NCI-H460 (cell line): ENCODE measurements around the gene BTBD7. TPM values are rescaled to one million over a fixed set of nuclear protein-coding genes. Genes with fewer than 3 reads are reported as not detected.
A peak's percentile ranks its signal among the peaks of the same experiment; 100 is the strongest.

Source experiments
- DNase-seq: peaks from one replicate; pipeline ENCODE4 v3.0.0-alpha.2; 2016; ENCODE audit warnings: low read depth; ENCODE audit errors: extremely low read depth
- total RNA-seq: library from RNA; depleted of rRNA; stranded (reverse); fragments of >200 nt; shearing (Covaris generic); gene quantifications from 2 replicates; pipeline ENCODE4 v1.2.3, GENCODE V29; 2014

The BTBD7 gene
- total RNA-seq, 1 experiment from 2014 or later: 21.5 TPM

DNA sequence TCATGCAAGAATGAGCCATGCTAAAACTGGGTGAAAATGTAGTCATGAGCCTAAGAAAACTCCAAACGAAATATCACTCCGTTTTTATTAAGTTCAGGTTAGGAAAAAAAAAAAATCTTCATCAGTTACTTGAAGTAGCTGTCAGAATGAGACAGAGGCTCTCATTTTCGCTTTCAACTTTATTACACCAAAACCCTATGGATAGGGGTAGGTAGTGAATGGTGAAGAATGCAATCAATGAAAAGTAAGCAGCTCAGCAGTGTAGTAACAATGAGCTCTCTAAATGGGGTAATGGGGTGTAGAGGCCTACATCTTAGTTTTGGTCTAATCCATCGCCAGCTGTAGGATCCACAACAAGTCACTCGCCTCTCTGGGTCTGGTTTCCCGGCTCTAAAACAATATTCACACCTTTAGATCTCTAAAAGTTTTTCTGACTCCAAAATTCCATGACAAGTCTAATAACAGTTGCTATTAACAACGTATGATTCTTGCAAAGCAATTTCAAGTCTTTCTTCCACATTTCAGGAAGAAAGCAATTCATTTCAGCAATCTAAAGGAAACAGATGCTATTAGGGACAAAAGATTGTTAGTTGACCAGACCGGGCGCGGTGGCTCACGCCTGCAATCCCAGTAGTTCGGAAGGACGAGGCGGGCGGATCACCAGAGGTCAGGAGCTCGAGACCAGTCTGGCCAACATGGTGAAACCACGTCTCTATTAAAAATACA is 1.7 kb downstream of the BTBD7 start:
- no peak for DNase-seq

- no peak for DNase-seq
Observed at GRCh38 chr14:93330609-93331000, 2.2 kb downstream of the BTBD7 start.

DNA sequence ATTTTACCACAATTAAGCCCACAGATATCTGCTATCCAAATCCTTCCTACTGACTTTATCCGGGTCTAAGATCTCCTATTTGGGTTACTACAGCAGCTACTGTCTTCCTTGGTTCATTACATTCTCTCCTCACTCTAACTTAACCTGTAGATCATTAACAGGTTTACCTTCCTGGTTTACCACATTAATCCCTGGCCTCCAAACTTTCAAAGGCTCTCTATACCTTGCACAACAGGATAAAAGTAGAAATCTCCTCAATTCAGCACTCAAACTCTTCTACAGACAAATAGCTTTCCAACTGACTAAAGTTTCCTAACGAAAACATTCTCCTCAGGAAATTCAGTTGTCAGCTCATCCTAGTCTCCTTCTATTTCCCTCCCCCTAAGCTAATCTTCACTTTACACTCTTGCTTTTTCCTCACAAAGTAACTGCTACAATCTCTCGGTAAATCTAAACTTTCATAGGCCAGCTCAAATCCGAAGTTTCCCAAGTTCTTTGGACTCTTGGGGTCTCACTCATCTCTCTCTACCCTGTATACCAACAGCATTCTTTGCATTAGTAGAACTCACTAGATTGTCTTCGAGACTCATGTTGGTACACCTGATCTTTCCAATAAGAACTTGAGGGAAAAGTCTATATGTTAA is 2.7 kb downstream of the BTBD7 start:
- DNase-seq: no peak

GRCh38 chr14:93328546-93328945 is 4.3 kb downstream of the BTBD7 start:
- no peak for DNase-seq

GRCh38 chr14:93326196-93326595 is 6.6 kb downstream of the BTBD7 start:
- DNase-seq: no peak

DNA sequence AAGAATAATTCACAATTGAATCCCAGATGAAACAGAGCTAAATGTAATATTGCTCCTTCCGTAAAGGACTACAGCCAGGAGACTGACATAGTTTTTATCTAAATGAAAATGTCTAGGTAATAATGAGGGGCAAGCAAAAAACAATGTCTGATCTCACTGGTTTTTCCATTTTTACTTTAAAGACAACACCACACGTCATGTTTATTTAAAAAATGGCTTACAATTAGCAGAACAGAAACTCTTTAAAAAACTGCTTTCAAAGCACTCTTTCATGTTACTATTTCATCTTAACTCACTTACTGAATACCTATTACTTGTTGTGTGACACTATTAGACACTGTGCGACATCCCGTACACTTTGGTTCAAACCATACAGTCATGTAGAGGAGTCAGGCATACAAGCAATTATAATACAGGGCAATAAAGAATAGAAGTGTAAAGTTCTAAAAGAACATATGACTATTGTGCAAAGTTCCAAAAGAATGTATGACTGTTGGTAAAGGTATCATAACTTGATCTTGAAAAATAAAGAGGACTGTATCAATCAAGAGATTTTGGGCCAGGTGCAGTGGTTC is 9.1 kb downstream of the BTBD7 start:
- DNase-seq: no peak

DNA sequence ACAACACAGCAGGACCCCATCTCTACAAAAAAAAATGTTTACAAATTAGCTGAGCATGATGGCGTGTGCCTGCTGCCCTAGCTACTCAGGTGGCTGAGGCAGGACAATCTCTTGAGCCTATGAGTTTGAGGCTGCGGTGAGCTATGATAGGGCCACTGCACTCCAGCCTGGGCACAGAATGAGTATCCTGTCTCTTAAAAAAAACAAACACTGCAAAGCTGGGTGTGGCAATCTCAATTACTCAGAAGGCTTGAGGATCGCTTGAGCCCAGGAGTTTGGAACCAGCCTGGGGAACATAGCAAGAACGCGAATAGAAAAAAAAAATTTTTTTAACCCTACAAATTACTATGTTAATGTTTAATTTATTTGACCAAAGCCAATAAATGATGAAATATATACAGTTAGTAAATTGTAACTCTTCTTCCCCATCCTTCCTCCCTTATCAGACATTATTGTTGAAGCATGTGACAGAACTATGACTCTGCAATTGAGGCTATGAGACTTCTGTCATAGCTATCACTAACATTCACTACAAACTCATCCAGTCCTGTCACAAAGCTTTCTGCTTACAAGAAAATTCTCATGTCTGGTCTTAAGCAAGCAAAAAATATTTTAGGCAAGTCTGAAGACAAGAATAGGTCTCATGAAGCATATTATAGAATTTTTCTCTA is 9.8 kb downstream of the BTBD7 start:
- no peak for DNase-seq

- no peak for DNase-seq
Observed at GRCh38 chr14:93320489-93320888, 12.3 kb downstream of the BTBD7 start.

GRCh38 chr14:93319958-93320357 is 12.9 kb downstream of the BTBD7 start:
- no peak for DNase-seq

GRCh38 chr14:93319494-93319893 is 13.3 kb downstream of the BTBD7 start:
- DNase-seq: no peak

- no peak for DNase-seq
Observed at GRCh38 chr14:93318927-93319326, 13.9 kb downstream of the BTBD7 start.

- DNase-seq: peak; percentile 55
Observed at GRCh38 chr14:93317875-93318807, 14.7 kb downstream of the BTBD7 start.

DNA sequence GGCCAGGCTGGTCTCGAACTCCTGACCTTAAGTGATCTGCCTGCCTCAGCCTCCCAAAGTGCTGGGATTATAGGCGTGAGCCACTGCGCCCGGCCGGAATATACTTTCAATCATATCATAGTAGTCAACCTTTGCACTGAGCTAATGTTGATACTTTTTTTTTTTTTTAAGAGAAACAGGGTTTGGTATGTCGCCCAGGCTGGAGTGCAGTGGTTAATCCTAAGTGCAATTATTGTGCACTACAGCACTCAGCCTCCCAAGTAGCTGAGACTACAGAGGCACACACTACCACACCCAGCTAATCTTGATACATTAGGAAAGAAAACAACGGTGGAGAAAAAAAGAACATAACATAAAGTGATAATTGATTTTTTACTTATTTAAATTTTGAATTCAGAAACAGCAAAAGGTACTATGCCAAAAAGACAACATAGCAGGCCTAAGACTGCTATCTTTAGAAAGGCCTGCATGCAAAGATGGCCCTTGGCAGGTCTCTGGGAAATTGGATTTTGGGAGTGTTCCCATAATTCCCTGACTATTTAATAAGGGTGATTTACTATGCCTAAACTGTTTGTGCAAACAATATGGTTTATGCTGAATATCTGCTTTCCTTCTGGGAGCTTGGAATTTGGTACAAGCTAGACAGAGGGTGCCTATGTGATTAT is 15.5 kb downstream of the BTBD7 start:
- DNase-seq: no peak

GRCh38 chr14:93316716-93317115 is 16.1 kb downstream of the BTBD7 start:
- no peak for DNase-seq

GRCh38 chr14:93315575-93315974 is 17.3 kb downstream of the BTBD7 start:
- DNase-seq: no peak

- DNase-seq: no peak
Observed at GRCh38 chr14:93311082-93311481, 21.8 kb downstream of the BTBD7 start.

- DNase-seq: no peak
Observed at GRCh38 chr14:93309427-93309966, 23.3 kb downstream of the BTBD7 start.

GRCh38 chr14:93308686-93309345 is 24.0 kb downstream of the BTBD7 start:
- no peak for DNase-seq

DNA sequence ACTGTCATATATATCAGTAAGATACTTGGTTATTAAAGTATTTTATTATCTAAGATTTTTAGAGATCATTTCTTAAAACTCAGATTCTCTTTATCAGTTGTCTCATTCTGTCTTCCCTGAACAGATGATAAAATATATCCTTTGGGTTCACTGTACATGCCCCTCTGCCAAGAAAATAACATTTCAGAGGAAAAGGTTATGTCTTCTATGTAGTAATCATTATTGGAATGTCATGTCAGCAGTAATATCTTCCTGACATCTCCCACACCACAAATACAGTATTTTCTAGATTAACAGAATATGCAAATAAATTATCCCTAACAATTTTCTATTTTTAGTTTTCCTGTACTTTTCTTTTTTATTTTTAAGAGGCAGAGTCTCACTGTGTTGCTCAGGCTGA is 26.0 kb downstream of the BTBD7 start:
- DNase-seq: no peak
